ENCODE results near the gene DUSP21. TPM values are rescaled to one million over a fixed set of nuclear protein-coding genes. Genes with fewer than 3 reads are reported as not detected.

Gene DUSP21
- total and polyA plus RNA-seq, 2 of the 4 experiments (the other 2 are of a cell fraction): not detected

GRCh38 chrX:44829832-44830231 is 14.0 kb upstream of the DUSP21 start:
- DNase-seq: no peak
- POLR2A ChIA-PET (ENCODE audit: unreplicated experiment): no interaction called here
- intact Hi-C loops (cut with micrococcal nuclease): no loop called here

More at GRCh38 chrX:44829832-44830231, 14.0 kb upstream of the DUSP21 start:
- no peak overlapping the region for H2BK20ac ChIP-seq (ENCODE audit: low read depth, low read length)
- no peak overlapping the region for H3K9ac ChIP-seq (ENCODE audit: low read depth, low read length)
- H2AK5ac ChIP-seq (ENCODE audit: low read depth, low read length): no peak overlapping the region
- H3K4me1 ChIP-seq (ENCODE audit: control insufficient read depth, insufficient read depth, low read length): no peaks in the 10 kb centered on the region
- BruUV-seq (replicated peaks): no TSS peak
- H3K79me1 ChIP-seq (ENCODE audit: low read depth in 1 of 2, low read length in 2 of 2): no peaks in the 10 kb centered on the region
- no peak overlapping the region for H3K4ac ChIP-seq (ENCODE audit: low read depth, low read length)
- CTCF ChIA-PET: no interaction called here
- WGBS, 2 experiments (ENCODE audit: extremely low coverage in 2 of 2, insufficient read length in 1 of 2): no CpG with 5 or more reads among the region's 2 CpGs
- no peak overlapping the region for H4K91ac ChIP-seq (ENCODE audit: insufficient read depth, low read depth, low read length)
- H2AFZ ChIP-seq (replicated peaks; ENCODE audit: low read length, poor library complexity): no peak overlapping the region
- no peaks in the 10 kb centered on the region for H3K9me3 ChIP-seq (ENCODE audit: control insufficient read depth, insufficient read depth, low read length)
- no peak overlapping the region for H2AK9ac ChIP-seq (replicated peaks; ENCODE audit: low read depth, low read length, poor library complexity)
- TF ChIP-seq FOS (IDR thresholded peaks at IDR 0.05; ENCODE audit: low read depth, low read length): no peak
- no peak for TF ChIP-seq BHLHE40 (IDR thresholded peaks at IDR 0.05; ENCODE audit: low read depth, low read length)
- TF ChIP-seq MAZ (IDR thresholded peaks at IDR 0.05; ENCODE audit: borderline replicate concordance, low read depth, low read length): no peak
- no peak for TF ChIP-seq SMC3 (IDR thresholded peaks at IDR 0.05; ENCODE audit: low read depth, low read length)
- no peak for TF ChIP-seq NFE2L2 (IDR thresholded peaks at IDR 0.05; ENCODE audit: low read depth, low read length)
- no peak for TF ChIP-seq RFX5 (IDR thresholded peaks at IDR 0.05; ENCODE audit: low read depth, low read length)
- TF ChIP-seq, protein P1, sequence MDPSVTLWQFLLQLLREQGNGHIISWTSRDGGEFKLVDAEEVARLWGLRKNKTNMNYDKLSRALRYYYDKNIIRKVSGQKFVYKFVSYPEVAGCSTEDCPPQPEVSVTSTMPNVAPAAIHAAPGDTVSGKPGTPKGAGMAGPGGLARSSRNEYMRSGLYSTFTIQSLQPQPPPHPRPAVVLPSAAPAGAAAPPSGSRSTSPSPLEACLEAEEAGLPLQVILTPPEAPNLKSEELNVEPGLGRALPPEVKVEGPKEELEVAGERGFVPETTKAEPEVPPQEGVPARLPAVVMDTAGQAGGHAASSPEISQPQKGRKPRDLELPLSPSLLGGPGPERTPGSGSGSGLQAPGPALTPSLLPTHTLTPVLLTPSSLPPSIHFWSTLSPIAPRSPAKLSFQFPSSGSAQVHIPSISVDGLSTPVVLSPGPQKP (IDR thresholded peaks at IDR 0.05; ENCODE audit: borderline replicate concordance, low read depth, low read length): no peak
- no peak for TF ChIP-seq USF2 (IDR thresholded peaks at IDR 0.05; ENCODE audit: low read depth, low read length)
- no peak for TF ChIP-seq RAD21 (IDR thresholded peaks at IDR 0.05; ENCODE audit: low read length)
- TF ChIP-seq POLR2A (IDR thresholded peaks at IDR 0.05; ENCODE audit: low read depth, low read length): no peak
- no peak for TF ChIP-seq CTCF (conservative IDR thresholded peaks at IDR 0.05; ENCODE audit: low read depth, low read length)
- no peak overlapping the region for H3K4me3 ChIP-seq (ENCODE audit: insufficient read depth, low read depth, low read length)
- H3K27ac ChIP-seq (ENCODE audit: insufficient read depth, low read length): no peak overlapping the region
- H2BK5ac ChIP-seq (ENCODE audit: low read depth, low read length, poor library complexity, severe bottlenecking): no peak overlapping the region
- no peak overlapping the region for H3K4me2 ChIP-seq (ENCODE audit: low read depth, low read length)
- dilution Hi-C loops (cut with HindIII; ENCODE audit: low sequenced_read_pairs, unreplicated experiment) (no loop called here), in situ Hi-C loops (cut with MboI; ENCODE audit: low sequenced_read_pairs) (no loop called here)
- H2BK15ac ChIP-seq (ENCODE audit: low read depth, low read length): no peak overlapping the region
- peaks cover 7% of the 10 kb centered on the region; the same call in 1 of the 2 replicates for H3K27me3 ChIP-seq (ENCODE audit: control insufficient read depth, insufficient read depth, low read length)
- H3K56ac ChIP-seq (ENCODE audit: extremely low read depth, insufficient read depth, low read length): no peak overlapping the region
- H3K14ac ChIP-seq (replicated peaks; ENCODE audit: low read depth, low read length): no peak overlapping the region
- no peak overlapping the region for H2BK120ac ChIP-seq (ENCODE audit: low read depth, low read length)
- no peaks in the 10 kb centered on the region for H3K9me1 ChIP-seq (ENCODE audit: insufficient read depth, low read length)
- no peaks in the 10 kb centered on the region for H3K36me3 ChIP-seq (ENCODE audit: control insufficient read depth, insufficient read depth, low read length)
- no peak overlapping the region for H4K8ac ChIP-seq (ENCODE audit: low read depth in 2 of 2, low read length in 2 of 2)
- no peak overlapping the region for H3K23ac ChIP-seq (ENCODE audit: low read depth, low read length)
- no peak overlapping the region for H3K18ac ChIP-seq (ENCODE audit: low read depth, low read length)
- H4K5ac ChIP-seq (ENCODE audit: low read depth, low read length): no peak overlapping the region
- no peak for ATAC-seq (ENCODE audit: low read depth)
- no peaks in the 10 kb centered on the region for H4K20me1 ChIP-seq (ENCODE audit: insufficient read depth, low read length)
